Measurements from ENCODE around the gene ZFYVE1.

ZFYVE1 gene

DNA sequence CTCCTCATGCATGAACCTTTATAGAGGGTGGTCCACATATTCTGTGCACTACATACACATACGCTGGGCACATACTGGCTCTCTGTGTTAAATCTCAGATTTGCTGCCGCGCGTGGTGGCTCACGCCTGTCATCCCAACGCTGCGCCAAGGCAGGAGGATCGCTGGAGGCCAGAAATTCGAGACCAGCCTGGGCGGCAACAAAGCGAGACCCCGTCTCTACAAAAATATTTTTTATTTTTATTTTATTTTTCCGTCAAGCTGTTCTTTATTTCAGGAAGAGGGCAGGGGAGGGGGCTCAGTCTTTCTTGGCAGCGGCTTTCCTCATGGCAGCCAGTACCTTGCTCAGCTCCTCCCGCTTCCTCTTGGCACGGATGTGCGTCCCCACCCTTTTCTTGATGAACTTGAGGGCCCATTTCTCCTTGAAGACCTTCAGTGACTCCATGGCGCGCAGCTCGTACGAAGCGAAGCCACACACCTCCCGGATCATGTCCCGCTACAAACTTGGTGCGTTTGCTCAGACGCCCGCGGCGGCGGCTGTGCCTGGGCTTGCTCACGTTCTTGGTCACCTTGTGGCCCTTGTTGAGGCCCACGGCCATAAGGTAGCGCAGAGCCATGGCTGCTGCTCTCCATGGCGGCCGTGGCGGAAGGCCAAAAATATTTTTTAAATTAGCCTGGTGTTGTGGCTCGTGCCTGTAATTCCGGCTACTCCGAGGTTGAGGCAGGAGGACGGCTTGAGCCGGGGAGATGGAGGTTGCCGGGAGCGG is 97.4 kb downstream of the ZFYVE1 start:
- TF ChIP-seq, protein P1, sequence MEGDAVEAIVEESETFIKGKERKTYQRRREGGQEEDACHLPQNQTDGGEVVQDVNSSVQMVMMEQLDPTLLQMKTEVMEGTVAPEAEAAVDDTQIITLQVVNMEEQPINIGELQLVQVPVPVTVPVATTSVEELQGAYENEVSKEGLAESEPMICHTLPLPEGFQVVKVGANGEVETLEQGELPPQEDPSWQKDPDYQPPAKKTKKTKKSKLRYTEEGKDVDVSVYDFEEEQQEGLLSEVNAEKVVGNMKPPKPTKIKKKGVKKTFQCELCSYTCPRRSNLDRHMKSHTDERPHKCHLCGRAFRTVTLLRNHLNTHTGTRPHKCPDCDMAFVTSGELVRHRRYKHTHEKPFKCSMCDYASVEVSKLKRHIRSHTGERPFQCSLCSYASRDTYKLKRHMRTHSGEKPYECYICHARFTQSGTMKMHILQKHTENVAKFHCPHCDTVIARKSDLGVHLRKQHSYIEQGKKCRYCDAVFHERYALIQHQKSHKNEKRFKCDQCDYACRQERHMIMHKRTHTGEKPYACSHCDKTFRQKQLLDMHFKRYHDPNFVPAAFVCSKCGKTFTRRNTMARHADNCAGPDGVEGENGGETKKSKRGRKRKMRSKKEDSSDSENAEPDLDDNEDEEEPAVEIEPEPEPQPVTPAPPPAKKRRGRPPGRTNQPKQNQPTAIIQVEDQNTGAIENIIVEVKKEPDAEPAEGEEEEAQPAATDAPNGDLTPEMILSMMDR (IDR thresholded peaks at IDR 0.05; ENCODE audit: insufficient read depth, low read depth, low read length, missing control alignments): no peak
- H3K4me3 ChIP-seq (ENCODE audit: low read depth, low read length): no peak overlapping the region
- DNase-seq (ENCODE audit: low read depth): no peak

DNA sequence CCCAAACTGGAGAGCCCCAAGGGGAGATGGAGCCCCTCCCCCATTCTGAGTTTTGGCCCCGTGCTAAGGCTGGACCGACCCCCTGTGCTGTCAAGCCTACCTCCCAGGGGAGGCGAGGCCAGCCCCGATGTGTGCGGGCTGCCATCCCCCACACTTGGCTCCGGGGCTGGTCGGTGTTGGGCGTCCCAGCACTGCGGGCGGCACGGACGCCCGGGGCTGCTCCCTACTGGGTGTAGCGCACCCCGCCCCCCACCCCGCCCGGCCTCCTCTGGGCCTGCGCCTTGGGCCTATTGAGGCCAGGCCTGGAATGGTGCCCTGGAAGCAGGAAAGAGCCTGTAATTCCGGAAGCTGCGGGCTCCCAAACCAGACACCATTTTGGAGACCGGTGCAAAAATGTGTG is 98.0 kb downstream of the ZFYVE1 start:
- TF ChIP-seq, protein P1 (IDR thresholded peaks at IDR 0.05; ENCODE audit: insufficient read depth, low read depth, low read length, missing control alignments): no peak
- no peak overlapping the region for H3K4me3 ChIP-seq (ENCODE audit: low read depth, low read length)
- DNase-seq (ENCODE audit: low read depth): no peak

DNA sequence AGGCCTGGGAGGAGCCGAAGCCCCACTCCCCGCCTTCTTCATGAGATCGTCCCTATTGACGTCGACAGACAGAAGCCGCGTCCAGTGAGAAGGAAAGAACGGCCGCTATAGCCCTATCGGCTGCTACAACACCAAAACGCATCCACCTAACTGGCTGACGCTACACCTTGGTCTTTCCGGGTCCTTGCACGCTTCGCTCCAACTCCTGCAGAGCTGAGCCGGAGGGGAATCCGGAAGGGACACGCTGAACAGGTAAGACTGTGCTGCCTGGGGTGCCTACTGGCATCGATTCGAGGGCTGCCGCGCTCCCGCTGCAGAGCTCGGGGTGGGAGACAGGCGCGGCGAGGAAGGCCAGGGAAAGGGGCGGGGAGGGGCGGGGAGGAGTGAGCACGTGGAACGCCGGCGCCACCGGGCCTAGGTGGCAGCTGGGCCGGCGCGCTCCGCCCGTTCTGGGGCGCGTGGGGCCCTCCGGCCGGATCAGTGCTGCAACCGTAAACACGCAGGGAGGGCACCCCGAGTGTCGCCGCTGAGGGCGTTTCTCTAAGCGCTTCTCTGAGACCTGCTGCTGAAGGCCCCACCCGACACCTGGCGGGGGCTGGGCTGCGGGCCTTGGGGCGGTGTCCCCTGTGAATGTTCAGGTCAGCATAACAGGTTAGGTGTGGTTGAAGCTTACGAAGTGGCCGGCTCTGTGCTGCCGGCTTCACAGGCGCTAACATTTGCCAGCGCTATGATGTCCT is 100.4 kb downstream of the ZFYVE1 start, which contains the start of gene DCAF4:
DCAF4 (plus strand) TSS at position 173 of the 737 bp plus-strand sequence. CDS start 11,515 bp downstream, outside the sequence.
- TF ChIP-seq, protein P1 (IDR thresholded peaks at IDR 0.05; ENCODE audit: insufficient read depth, low read depth, low read length, missing control alignments): no peak
- DNase-seq (ENCODE audit: low read depth): peak; percentile 99
- H3K4me3 ChIP-seq (ENCODE audit: low read depth, low read length): peak within 1 kb of the TSS; percentile 97

GRCh38 chr14:72925815-72926291 is 101.1 kb downstream of the ZFYVE1 start:
- DNase-seq (ENCODE audit: low read depth): no peak
- peak overlapping the region; percentile 60 for H3K4me3 ChIP-seq (ENCODE audit: low read depth, low read length)
- TF ChIP-seq, protein P1 (IDR thresholded peaks at IDR 0.05; ENCODE audit: insufficient read depth, low read depth, low read length, missing control alignments): no peak

- TF ChIP-seq, protein P1 (IDR thresholded peaks at IDR 0.05; ENCODE audit: insufficient read depth, low read depth, low read length, missing control alignments): no peak
- peak overlapping the region; percentile 60 for H3K4me3 ChIP-seq (ENCODE audit: low read depth, low read length)
- DNase-seq (ENCODE audit: low read depth): no peak
Measured at GRCh38 chr14:72925171-72925759, 101.6 kb downstream of the ZFYVE1 start.

GRCh38 chr14:72924337-72924736 is 102.6 kb downstream of the ZFYVE1 start:
- no peak overlapping the region for H3K4me3 ChIP-seq (ENCODE audit: low read depth, low read length)
- DNase-seq (ENCODE audit: low read depth): no peak
- TF ChIP-seq, protein P1 (IDR thresholded peaks at IDR 0.05; ENCODE audit: insufficient read depth, low read depth, low read length, missing control alignments): no peak
